Hippocampal formation (tissue), 2 donors: Measurements from ENCODE around the gene STAB2.

Experiments used
- DNase-seq, 2 donors: peaks; one replicate each; lab custom pipeline; 2025; lab: John Stamatoyannopoulos, UW

Gene STAB2

DNA sequence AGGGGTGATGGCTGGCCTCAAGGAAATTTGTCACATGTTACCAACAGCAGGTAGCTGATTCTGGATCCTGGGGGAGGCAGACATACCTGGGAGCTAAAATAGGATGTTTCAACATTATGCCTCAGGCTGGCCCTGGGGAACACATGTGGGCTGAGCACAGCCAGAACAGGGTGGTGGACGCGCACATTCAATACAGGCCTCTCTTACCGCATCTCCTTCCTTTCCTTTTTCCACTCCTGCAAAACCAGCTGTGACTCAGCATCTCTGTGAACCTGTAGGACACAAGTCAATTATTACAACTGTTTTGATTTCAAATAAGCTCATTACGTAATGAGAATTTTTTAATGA is 193.0 kb downstream of the STAB2 start:
- DNase-seq = no peak

DNA sequence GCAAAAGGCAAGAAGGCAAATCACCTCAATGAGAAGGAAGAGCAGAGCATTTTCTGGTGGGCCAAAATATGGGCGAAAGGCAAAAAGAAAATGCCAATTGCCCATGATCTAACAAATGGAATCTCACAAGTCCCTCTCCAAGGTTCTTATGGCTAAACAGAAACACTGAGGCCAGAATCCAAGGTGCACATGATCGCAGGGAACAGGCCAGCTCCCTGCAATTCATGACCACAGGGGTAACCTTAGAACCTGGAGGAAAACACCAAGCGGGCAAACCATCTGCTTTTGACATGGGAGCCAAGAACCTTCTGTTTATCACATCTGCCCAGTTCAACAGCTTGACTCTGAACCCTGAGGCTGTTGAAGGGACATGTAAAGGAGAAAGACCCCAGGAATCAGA is 193.9 kb downstream of the STAB2 start:
- DNase-seq = no peak

- DNase-seq = no peak
Measured at GRCh38 chr12:103782399-103782798, 195.3 kb downstream of the STAB2 start.

DNA sequence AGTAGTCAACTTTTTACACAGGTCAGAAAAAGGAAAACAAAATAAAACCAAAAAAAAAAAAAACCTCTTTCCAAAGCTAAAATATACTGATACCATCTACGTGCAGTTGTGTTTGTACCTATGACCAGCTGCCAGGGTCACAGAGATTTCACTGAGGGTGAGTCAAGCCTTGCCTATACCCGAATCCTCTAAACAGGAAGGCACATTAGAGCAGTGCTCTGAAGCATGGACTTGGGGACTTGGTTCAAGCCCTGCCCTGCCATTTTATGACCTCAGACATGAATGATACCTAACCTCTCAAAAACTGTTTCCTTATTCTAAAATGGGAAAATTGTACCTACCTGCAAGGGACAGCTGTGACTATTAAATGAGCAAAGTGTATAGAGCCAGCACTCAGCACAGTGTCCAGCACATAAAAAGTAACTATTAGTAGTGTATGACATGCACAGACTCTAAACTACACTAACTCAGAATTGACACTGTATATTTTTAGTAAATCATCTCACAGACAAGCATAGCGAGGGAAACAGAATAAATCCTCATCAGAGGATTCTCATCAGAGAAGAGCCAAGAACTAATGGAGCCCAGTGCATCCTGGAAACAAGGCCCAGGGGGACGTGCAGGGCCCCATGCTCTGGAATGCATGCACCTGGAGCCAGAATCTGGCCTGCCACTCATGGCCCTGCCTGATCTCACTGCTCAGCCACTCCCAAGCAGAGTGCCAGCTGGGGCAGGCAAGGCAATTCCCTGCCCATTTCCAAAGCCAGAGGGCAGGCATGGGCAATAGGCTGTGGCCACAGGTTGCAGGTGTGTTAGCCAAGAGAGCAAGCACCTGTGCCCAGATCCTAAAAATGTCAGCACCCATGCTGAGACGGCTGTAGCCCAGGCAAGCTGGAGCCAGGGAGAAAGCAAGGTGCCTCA is 196.9 kb downstream of the STAB2 start:
- no peak for DNase-seq

DNA sequence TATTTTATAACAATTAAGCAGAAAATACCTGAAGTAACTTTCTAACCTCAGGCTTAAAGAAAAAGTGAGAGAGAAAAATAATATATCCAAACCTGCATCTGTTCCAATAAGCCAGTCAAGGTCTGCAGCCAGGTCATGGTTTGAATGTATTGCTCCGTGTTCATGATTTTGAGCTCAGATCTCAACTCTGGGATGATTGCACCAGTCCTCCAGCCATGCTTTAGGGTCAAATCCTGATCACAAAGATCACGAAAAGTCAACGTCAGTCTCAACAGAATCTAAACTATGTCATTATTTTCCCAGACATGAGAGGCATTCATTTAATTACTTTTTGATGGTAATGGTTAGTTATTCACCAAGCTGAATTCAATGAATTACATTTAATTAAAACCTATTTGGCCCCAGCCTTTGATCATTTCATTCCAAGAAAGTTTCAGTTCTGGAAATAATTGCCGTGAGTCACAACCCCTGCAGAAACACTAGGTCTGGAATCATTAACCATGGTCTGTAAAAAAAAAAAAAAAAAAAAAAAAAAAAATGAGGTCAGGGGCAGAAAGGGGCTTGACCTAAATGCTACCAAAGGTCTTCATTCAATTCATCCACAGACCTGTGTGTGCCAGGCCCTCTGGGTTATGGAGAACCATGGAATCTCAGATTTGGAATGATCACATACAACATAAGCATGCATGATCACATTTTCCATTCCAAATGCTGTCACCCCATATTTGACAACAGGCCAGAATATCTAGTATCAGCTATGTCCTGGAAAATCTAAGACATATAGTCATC is 198.4 kb downstream of the STAB2 start:
- DNase-seq = no peak

DNA sequence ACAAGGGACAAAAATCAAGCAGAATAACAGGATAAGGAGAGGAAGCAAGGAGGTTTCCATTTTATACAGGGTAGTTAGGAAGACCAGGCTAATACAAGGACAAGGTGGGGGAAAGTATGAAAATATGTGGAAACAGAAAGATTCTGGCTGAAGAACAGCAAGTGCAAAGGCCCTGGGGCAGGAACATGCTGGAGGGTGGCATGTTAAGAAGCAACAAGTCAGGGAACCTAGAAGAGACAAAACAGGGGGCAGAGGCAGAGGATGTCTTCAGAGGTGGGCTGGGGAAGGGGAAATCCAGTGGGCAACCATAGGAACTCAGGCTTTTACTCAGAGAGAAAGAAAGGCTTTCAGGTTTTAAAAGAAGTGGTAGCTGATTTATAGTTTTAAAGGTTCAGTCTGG is 199.1 kb downstream of the STAB2 start:
- no peak for DNase-seq

GRCh38 chr12:103791350-103791920 is 204.4 kb downstream of the STAB2 start:
- no peak for DNase-seq

DNA sequence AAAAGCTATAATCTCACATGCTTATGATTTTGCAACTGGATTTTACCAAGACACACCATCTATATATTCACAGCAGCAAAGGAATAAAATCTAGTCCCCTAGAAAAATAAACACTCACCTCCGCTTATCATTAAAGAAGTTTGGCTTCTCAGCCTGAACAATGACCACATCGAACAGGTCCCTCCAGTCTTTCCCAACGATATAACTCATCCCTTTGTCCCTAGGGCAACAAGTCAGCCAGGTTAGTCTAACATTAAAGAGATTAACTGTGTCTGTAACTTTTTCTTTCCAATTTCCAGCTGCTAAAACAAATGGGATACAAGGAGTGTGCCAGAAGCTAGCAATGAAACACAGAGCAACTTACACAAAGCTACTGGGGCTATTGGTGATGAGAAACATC is 206.0 kb downstream of the STAB2 start:
- DNase-seq = no peak

- DNase-seq = no peak
Measured at GRCh38 chr12:103793512-103794045, 206.5 kb downstream of the STAB2 start.

GRCh38 chr12:103794309-103795213 is 207.5 kb downstream of the STAB2 start:
- no peak for DNase-seq

DNA sequence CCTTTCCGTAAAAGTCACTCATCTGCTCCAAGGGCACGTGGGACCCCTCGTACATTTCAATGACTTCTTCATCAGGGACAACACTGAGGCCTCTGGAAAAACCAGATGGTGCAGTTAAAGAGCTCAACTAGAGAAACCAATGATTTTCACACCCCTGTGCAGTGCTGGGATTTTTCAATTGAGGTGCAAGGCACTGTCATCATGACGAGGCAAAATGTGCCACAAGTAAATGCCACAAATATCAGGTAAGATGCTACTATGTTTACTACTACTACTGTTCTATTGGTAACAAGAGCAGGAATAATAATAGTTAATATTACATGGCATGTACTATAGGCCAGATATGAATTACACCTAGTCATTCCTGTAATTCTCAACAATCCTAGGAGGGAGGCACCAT is 211.5 kb downstream of the STAB2 start:
- no peak for DNase-seq

DNA sequence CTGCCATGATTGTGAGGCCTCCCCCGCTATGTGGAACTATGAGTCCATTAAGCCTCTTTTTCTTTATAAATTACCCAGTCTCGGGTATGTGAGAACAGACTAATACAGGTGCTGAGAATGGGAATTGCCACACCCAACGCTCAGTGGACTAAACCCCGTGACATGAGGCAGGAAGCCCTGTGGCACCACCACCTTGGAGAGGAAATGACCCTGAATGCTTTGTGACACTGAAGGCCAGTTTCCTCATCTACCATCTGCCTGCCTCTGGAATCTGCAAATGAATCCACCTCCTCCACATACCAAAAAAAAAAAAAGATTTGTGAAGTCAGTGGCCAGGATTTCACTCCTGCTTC is 212.4 kb downstream of the STAB2 start:
- DNase-seq = no peak

DNA sequence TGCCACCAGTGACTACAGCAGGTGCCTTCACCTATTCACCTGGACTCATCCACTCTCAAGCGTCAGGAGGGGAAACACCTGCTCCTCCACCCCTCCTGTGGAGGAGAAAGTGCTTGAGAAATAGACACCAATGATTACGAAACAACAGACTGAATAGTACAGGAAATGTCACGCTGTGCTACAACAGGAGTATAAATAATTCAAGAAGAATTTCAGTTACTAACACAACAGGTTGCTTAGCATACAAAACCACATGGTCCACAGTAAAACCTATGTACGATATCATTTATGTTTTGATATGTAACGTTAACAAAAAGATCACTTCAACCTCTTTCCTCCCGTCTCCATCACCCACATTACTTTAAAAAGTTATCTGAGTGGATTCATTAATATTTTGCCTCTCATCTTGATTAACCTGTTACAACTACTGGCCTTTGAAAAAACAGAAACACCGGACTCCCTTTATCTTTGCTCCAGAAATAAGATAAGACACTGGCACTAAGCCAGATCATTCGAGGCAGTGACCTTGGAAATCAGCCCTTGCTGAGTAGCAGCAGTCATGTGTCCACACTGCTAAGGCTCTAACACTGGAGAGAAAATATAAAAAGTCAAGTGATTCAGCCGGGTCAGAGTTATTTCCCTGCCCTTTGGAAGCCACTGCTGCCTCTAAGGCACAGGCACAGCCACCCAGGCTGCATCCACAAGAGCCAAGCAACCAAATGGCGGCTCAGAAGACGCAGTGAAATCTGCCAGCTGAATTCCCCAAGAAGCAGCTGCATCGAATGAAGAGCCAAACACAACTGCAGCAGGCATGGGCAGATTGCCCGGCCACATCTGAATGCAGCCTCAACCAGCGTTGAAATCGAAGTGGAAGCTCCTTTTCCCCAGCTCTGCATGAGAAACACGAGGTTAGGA is 213.0 kb downstream of the STAB2 start:
- DNase-seq = peak; percentile 28 to 51

GRCh38 chr12:103801709-103802585 is 214.9 kb downstream of the STAB2 start:
- no peak for DNase-seq

DNA sequence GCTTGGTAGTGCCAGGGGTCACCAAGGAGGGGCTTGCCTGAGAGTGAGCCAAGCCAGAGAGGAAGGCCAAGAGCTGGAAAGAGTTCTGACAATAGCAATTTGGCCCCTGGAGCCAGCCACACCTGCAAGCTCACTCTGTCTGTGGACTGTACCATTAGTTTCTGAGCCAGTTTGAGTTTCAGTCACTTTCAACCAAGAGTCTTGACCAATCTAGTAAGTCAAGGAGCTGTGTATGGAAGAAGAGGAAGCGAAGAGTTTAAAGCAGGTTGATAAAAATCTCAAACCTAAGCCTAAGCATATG is 215.5 kb downstream of the STAB2 start:
- no peak for DNase-seq

- DNase-seq = no peak
Measured at GRCh38 chr12:103803847-103804246, 216.8 kb downstream of the STAB2 start.

DNA sequence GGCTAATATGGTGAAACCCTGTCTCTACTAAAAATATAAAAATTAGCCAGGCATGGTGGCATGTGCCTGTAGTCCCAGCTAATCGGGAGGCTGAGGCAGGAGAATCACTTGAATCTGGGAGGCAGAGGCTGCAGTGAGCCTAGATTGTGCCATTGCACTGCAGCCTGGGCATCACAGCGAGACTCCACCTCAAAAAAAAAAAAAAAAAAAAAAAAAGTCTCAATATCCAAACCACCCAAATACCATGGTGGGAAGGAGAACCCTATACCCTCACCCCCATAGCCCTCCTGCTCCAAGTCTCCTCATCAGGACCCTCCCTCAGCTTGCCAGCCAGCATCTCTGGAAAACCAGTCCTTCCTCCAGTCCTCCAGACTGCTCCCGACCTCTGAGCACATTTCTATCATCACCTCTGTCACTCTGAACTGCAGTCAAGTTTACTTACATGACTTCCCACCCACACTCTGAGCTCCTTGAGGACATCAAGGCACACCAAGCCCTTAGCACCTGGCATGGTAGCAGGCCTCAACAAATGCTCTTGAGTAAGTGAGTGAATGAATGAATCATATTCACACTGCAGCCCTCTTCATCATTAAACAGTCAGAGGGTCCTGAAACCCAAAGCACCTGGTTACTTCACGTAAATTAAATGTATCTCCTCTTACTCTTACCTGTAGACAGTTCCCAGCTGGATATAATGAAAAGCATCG is 218.7 kb downstream of the STAB2 start:
- DNase-seq = no peak

GRCh38 chr12:103806803-103807202 is 219.7 kb downstream of the STAB2 start:
- DNase-seq = no peak
